ENCODE measurements around the gene PLXNA3. TPM values are rescaled to one million over a fixed set of nuclear protein-coding genes. Genes with fewer than 3 reads are reported as not detected.

The PLXNA3 gene
- total RNA-seq, 1 donor from 2014 or later: 54.0 TPM

DNA sequence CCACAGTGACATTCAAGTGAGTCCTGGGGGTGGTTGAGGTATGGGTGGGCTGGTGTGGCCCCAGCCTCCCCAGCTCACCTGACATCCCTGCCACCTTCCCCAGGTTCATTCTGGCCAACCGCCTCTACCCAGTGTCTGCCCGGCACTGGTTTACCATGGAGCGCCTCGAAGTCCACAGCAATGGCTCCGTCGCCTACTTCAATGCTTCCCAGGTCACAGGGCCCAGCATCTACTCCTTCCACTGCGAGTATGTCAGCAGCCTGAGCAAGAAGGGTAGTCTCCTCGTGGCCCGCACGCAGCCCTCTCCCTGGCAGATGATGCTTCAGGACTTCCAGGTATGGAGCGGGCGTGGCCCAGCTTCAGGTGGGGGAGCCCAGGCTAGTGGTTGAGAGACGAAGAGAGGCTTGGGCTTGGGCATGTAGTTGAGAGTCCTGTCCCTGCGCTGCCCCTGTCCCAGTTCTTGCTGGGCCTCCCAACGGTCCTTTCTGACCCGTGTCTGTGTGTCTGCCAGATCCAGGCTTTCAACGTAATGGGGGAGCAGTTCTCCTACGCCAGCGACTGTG lies 22.8 kb upstream of the PLXNA3 start:
- no peak for DNase-seq (ENCODE audit: low spot score)

DNA sequence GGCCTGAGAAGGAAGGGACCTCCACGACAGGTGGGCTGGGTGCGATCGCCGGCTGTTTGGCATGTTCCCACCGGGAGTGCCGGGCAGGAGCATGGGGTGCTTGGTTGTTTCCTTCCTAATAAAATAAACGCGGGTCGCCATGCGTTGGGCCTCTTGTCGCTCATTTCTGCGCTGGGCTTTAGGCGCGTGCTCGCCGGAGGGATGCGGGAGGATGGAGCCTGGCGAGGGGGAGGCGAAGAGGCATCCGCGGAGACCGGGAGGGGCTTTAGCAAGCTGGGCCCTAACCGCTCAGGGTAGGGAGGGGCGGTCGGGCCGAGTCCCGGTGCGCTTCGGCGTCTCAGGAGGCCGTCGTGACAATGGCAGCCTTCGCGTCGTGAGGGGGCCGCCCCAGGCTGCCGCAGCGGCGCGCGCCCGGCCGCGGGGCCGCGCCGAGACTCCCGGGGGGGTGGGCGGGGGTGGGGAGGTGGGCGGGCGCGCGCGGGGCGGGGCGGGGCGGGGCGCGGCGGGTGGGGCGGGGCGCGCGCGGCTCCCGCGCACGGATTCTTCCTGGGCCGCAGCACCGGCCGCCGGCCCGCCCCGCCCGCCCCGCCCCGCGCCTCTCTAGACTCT lies 21.6 kb upstream of the PLXNA3 start:
- no peak for DNase-seq (ENCODE audit: low spot score)

DNA sequence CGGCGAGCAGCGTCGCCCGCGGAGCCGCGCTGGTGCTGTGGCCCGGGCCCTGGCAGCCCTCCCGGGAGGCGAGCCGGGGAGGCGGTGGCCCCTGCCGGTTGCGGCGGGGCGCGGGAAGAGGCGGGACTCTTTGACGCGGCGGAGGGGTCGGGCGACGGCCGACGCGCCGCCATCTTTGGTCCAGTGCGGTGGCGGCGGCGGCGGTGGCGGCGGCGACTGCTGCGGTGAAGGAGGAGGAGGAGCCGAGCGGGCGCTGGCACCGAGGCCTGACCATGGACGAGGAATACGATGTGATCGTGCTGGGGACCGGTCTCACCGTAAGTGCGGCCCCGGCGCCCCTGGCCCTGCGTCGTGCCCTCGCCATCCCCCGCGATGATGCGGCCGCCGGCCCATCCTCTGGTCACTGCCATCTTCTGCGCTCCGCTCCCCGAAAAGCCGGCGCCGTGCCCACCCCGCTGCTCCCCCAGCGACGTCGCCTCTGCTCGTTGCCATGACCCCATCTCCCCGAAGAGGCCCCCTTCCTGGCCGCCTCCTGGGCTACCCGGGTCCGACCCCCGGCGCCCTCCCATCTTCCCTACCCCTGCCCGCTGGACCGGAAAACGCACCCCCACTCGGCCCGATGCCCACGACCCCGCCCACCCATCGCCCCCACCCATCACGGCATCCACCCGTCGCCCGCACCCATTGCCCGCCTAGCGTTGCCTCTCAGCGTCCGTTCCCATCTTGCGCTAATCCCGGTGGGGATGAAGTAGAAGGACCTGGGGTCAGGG lies 20.9 kb upstream of the PLXNA3 start, which contains the start of gene GDI1:
Gene GDI1 (plus strand): TSS at position 172 of the 770 bp plus-strand sequence. CDS start 101 bp downstream, at position 273.
- no peak for DNase-seq (ENCODE audit: low spot score)

DNA sequence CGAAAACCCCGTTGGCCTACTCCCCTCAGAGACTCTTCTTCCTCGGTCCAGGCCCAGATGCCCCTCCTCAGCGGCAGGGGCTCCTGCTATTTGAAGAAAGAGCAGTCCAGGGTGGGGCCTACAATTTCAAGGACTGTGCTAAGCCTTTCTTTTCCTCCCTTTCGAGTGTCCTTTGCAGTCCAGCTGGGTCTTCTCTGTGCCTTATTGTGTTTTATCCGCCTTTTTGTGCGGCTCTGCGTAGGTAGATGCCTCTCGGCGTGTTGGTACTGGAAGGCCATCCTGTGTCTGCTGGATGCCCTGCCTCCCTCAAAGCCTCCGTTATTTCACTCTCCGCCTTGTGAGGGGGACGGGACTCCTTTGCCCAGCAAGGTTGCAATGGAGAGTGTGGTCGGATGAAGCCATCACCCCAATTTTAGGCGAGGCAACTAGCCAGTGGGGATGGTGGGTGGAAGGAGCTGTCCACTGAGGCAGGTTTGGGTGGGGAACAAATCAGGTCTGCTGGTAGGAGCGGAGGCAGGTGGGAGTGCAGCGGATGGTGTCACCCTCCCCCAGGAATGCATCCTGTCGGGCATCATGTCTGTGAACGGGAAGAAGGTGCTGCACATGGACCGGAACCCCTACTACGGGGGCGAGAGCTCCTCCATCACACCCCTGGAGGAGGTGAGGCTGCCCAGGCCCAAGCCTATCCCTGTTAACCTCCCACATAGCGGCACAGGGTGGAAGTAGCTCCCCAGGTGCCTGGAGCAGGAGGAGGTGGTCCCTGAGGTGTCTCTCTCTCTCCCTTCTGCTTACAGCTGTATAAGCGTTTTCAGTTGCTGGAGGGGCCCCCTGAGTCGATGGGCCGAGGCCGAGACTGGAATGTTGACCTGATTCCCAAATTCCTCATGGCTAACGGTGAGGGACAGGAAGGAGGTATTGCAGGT lies 19.8 kb upstream of the PLXNA3 start:
- no peak for DNase-seq (ENCODE audit: low spot score)

DNA sequence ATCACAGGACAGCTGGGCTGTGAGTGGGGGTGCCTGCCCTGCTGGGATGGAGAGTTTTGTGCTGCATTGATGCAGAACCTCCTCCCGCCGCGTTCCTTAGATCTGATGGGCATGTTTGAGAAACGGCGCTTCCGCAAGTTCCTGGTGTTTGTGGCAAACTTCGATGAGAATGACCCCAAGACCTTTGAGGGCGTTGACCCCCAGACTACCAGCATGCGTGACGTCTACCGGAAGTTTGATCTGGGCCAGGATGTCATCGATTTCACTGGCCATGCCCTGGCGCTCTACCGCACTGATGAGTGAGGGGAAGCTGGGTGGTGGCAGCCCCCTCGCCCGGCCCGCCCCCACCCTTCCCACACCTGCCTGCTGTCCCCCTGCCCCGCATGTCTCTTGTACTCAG lies 18.2 kb upstream of the PLXNA3 start:
- DNase-seq (ENCODE audit: low spot score): no peak

DNA sequence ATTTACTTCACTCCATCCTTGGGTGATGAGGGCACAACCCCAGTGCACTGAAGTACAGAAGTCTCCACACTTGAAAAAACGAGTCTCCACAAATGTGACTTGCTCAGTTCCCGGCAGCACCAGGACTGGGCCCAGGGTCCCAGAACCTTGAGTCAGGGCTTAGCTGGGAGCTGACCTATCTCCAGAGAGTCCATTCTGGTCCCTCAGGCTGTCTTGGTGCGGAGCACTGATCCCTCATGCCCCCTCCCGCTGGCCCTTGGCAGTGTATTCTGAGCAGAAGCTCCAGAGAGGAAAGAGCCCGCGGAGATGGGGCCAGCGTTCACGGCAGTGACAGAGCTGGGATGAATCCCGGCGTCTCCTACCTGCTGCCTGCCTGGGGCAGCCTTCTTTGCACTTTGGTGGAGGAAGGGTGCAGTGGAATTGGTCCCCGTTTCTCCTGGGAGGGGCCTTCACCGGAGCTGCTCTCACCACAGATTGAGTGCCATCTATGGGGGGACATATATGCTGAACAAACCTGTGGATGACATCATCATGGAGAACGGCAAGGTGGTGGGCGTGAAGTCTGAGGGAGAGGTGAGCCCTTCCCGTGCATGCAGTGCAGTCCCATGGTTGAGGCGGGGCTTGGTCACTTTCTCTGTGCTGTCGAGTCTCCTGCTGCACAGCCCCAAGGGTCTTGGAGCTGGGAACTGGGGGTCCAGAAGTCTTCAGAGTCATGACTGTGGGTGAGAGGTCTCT lies 17.3 kb upstream of the PLXNA3 start:
- no peak for DNase-seq (ENCODE audit: low spot score)

DNA sequence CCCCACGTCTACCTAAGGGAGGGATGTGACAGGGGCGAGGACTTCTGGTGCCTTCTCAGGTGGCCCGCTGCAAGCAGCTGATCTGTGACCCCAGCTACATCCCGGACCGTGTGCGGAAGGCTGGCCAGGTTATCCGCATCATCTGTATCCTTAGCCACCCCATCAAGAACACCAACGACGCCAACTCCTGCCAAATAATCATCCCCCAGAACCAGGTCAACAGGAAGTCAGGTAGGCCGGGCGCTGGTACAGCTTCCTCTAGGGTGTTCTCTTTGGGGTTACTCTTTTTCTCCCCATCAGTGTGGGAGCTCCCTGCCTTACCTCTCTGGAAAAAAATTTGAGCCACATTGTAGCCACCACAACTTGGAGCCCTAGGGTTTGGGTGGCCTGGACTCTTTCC lies 16.5 kb upstream of the PLXNA3 start:
- DNase-seq (ENCODE audit: low spot score): no peak

DNA sequence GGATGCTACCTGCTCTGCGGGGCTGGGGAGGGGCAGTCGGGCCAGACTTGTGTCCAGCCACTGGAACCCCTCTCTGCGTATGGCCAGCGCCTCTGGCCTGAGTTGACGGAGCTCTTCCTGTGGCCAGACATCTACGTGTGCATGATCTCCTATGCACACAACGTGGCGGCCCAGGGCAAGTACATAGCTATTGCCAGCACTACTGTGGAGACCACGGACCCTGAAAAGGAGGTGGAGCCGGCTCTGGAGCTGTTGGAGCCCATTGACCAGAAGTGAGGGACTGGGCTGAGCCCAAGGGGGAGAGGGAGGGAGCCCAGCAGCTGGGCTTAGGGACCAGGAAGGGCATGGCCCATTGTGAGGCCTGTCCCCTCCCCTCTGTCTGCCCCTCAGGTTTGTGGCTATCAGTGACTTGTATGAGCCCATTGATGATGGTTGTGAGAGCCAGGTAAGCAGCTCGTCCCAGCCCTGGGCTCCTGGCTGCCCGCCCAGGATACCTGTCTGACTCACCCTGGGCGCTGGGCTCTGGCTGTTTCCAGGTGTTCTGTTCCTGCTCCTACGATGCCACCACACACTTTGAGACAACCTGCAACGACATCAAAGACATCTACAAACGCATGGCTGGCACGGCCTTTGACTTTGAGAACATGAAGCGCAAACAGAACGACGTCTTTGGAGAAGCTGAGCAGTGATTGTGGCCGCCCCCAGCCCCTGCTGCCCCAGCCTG lies 15.9 kb upstream of the PLXNA3 start:
- no peak for DNase-seq (ENCODE audit: low spot score)

DNA sequence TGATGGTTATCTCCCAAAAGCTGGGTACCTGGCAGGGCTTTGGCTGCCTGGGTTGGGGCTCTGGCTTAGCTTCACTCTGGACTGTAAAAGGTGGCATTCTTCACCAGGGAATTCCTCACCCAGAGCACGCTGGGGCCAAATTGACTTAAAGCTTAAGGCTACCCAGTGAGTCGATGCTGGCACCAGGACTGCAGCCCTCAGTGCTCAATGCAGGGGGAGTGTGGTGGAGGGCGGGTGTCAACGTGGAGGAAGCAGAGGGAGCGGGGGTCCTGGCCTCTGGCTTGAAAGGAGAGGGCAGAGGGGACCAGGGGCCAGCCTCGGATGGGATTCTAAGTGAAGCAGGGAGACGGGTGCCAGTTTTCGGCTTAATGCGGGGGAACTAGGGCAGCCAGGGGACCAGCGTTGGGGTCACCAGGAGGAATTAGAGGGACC lies 14.6 kb upstream of the PLXNA3 start:
- DNase-seq (ENCODE audit: low spot score): no peak

DNA sequence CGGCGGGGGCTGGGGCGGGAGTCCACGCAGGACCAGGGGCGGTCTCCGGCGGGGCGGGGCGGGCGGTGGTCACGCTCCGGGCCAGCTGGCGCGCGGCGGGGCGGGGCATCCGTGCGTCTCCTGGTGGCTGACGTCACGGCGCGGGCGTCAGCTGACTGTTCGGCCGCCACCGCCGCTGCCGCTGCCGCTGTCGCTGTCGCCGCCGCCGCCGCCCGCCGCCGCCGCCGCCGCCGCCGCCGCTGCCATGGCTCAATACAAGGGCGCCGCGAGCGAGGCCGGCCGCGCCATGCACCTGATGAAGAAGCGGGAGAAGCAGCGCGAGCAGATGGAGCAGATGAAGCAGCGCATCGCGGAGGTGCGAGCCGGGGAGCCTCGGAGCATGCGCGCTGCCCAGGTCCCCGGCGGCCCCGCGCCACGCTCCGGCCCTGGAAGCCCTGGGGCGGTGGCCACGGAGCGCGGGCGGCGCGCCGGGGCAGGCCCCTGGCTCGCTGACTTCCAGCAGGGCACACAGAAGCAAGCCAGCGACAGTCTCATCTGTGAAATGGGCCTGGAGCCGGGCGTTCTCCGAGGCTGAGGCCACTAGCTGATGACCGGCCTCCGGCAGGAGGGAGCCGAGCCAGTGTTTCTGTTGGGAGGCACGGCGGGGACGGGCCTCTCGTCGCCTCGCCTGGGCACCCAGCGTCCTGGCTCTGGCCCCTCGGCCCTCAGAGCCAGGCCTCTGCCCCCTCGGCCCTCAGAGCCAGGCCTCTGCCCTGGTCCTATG lies 13.9 kb upstream of the PLXNA3 start, which contains the start of gene FAM50A:
Gene FAM50A (plus strand): TSS at position 150 of the 763 bp plus-strand sequence. CDS start 95 bp downstream, at position 245.
- DNase-seq (ENCODE audit: low spot score): peak; percentile 77

DNA sequence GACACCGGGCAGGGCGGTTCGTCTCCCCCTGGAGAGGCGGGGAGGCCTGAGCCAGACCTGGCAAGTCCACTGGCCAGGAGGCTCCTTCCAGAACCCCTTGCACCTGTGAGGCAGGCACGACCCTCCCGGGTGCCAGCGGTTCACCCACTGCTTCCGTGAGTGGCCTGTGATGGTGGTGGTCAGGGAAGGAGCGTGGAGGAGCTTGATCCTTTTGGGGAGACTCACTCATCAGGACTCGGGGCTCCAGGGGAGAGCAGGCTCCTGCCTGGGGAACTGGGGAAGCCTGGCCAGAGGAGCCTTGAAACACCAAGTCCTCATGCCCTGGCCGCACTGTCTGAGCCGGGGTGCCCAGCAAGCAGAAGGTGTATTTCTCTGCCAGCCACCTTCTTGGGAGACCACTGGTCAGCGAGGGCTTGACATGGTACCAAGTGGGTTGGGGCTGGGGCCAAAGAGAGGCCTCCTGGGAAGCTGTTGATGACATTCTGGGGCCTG lies 13.3 kb upstream of the PLXNA3 start:
- DNase-seq (ENCODE audit: low spot score): no peak

DNA sequence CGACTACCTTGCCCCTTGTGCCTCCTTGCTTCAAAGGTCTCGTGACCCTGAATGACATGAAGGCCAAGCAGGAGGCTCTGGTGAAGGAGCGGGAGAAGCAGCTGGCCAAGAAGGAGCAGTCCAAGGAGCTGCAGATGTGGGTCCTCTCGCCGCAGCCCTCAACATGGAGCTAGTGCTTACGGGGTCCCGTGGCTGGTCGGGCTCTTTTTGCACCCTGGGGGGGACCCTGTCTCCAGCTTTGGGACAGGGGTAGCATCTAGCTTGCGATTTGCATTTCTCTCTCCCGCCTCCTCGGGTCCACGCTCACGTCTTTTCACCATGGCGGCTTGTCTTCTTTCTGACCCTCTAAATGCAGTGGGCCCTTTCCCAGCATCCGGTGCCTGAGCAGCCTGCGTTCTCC lies 12.3 kb upstream of the PLXNA3 start:
- DNase-seq (ENCODE audit: low spot score): no peak

DNA sequence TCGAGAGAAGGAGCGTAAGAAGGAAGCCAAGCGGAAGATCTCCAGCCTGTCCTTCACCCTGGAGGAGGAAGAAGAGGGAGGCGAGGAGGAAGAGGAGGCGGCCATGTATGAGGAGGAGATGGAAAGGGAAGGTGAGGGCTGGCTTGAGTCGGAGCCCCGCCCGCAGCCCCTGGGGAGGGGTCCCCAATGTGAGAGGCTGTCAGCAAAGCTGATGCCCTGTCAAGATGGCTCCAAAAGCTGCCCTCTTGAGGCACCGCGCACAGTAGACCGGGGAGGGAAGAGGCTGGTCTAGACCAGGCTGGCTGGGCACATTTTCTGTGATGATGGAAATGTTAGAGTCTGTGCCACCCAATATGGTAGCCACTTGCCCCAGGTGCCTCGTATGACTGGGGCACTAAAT lies 11.7 kb upstream of the PLXNA3 start:
- no peak for DNase-seq (ENCODE audit: low spot score)

DNA sequence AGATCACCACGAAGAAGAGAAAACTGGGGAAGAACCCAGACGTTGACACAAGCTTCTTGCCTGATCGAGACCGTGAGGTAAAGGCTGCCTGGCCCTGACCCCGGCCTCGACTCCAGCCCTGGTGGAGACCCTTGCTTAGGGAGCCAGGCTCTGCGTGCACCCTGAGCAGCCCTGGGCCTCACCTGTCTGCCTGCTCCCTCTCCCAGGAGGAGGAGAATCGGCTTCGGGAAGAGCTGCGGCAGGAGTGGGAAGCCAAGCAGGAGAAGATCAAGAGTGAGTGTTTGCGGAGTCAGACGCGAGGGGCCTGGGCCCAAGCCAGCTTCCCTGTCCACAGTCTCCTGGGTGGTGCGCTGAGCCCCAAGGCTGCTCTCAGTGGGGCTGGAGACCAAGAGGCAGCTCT lies 9.6 kb upstream of the PLXNA3 start:
- no peak for DNase-seq (ENCODE audit: low spot score)

DNA sequence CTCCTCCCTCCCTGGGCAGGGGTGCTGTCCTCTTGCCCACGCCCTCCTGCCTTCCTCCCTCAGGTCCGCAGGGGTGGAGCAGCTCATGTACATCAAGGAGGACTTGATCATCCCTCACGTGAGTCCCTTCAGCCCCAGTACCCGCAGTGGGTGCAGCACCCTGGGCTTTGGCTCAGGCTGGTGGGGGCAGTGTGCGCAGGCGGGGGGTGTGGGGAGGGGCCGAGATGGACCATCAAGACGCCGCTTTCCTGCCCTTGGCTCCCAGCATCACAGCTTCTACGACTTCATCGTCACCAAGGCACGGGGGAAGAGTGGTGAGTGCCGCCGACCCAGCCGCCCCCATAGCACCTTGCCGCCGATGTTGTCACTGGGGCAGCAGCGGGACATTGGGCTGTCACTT lies 8.5 kb upstream of the PLXNA3 start:
- DNase-seq (ENCODE audit: low spot score): no peak

DNA sequence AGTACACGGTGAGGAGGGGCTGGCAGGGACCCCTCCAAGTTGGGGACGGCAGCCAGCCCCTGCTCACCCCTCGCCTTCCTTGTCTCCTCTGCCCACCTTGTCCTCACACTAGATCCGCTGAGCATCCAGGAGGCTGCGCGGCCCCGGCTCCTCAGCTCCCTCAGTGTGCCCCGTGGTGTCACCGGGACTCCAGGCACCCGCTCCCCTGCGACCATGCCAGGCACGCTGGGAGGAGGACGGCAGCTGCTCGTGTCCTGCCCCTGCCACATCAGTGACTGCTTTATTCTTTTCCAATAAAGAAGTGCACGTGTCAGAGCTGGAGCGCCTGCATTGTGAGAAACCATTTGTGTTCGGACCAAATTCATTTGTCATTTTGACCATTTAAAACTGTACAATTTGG lies 7.8 kb upstream of the PLXNA3 start:
- no peak for DNase-seq (ENCODE audit: low spot score)

DNA sequence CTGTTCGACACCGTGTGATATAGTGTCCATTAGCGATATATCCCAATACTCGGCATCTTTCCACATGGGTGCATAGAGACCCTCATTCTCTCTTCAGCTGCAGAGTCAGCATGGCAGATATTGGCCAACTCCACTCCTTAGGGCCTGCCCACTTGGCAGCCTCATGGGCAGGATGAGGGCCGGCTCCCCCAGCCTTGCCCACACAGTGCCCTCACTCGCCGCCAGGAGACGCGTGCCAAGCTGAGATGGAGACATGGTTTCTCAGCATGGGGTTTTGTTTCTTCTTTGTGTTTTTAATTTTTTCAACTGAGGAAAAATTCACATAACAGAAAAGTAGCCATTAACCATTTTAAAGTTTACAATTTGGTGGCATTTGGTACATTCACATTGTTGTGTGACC lies 5.3 kb upstream of the PLXNA3 start:
- DNase-seq (ENCODE audit: low spot score): no peak

DNA sequence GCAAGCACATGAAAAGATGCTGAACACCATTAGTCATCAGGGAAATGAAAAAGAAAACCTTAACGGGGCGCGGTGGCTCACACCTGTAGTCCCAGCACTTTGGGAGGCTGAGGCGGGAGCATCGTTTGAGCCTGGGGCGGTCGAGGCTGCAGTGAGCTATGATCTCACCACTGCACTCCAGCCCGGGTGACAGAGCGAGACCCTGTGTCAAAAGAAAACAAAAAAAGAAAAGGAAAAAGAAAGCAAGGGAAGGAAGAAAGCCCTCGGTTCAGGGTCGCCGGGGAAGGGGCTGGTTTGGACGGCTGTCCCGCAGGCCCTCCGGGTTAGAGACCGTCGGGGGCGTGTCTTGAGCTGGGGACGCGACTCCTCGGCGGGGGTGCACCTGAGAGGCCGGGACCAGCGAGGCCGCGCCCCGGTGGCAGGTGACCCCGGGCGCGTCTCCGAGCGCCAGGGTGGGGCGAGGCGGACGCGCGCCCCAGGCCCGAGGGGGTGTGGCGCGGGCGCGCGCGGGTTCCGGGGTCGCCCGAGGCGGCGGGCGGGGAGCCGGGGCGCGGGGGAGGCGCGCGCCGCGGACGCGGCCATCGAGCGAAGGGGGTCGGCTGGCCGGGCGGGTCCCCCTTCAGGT lies 478 bp upstream of the PLXNA3 start:
- no peak for DNase-seq (ENCODE audit: low spot score)
